ENCODE results near the gene ACSS1. TPM values are rescaled to one million over a fixed set of nuclear protein-coding genes. Genes with fewer than 3 reads are reported as not detected.

ACSS1 gene
- total and polyA plus RNA-seq, 4 donors, result 11.2 to 37.3 (median 31.6) TPM

DNA sequence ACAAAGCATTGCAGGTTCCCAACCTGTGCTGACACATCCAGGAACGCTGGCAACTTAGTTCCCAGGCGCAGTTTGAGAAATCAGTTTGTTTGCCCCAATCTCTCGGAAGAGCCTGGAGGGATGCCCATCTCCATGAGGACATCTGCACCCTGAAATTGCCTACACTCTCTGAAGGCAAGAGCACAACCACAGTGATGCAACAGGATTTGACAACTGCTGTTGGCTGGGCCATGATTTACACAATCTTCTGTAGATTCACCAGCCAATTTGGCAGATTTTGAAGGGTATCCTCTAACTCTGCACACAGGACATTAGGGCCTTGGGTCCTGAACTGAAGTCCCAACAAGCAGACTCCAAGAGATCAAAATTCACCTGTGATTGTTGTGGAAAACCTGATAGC, 68.8 kb downstream of the ACSS1 start:
- WGBS (ENCODE audit: insufficient coverage), result 96% methylated on average over 3 of the region's 3 CpGs
- no peak for DNase-seq (ENCODE audit: low read depth in 4 of 6, low spot score in 6 of 6)

DNA sequence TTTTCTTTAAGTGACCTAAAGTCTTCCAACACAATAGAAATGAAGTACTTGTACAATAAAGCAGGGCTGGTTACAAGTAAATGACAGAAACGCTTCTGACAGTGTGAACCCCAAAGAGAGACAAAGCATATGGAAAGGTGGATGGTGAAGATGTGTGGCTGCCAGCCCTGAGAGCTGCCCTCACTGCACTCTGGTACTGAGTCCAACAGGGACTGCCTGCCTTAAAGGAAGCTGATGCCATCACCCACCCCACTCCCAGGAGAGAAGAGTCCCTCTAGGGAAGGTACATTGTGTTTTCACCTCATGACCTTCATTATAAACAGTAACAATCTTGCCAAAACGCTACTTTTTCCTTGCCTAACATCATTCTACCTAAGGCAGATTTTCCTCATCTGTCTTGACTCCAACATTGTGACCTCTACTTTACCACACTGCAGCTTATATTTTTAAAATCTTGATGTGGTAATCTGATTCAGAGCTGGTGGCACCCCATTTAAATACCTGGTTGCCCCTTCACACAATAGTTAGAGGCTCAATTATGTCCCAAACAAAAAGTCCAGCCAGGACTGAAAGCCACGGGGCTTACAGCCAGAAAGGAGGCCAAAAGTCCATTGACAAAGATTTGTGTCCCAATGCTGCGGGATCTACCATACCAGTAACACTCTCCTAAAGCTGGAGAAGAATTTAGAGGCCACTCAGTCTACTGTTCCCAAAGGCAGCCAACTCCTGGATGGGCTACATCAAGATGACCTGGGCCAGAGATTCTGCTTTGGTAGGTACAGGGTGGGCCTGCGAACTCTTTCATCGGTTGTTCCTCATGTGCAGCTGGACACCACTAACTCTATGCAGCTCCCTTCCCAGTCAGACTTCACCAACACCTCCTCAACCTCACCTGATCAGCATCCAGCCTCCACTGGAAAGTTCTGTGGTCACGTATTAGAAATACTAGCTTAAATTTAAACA, 69.8 kb downstream of the ACSS1 start:
- 85% methylated on average over 5 of the region's 7 CpGs for WGBS (ENCODE audit: insufficient coverage)
- DNase-seq (ENCODE audit: low read depth in 4 of 6, low spot score in 6 of 6), result no peak
- Histone ChIP-seq H3K27me3 (ENCODE audit: control insufficient read depth, insufficient read depth, low read length) (no peaks in the 10 kb centered on the region), H3K9me3 (ENCODE audit: control insufficient read depth, insufficient read depth, low read length) (no peaks in the 10 kb centered on the region), H3K4me3 (ENCODE audit: low read depth, low read length) (no peak overlapping the region), H3K36me3 (ENCODE audit: control insufficient read depth, insufficient read depth, low read length) (peaks cover 4% of the 10 kb centered on the region), H3K27ac (ENCODE audit: low read depth, low read length) (no peak overlapping the region), H3K4me1 (ENCODE audit: control insufficient read depth, insufficient read depth, low read length) (peaks cover 4% of the 10 kb centered on the region)

More for the DNA sequence above, 68.8 kb downstream of the ACSS1 start:
- H3K4me1 ChIP-seq (ENCODE audit: control insufficient read depth, insufficient read depth, low read length), result peaks cover 4% of the 10 kb centered on the region
- no peaks in the 10 kb centered on the region for H3K9me3 ChIP-seq (ENCODE audit: control insufficient read depth, insufficient read depth, low read length)
- H3K27me3 ChIP-seq (ENCODE audit: control insufficient read depth, insufficient read depth, low read length), result no peaks in the 10 kb centered on the region
- H3K27ac ChIP-seq (ENCODE audit: low read depth, low read length), result no peak overlapping the region
- H3K36me3 ChIP-seq (ENCODE audit: control insufficient read depth, insufficient read depth, low read length), result no peaks in the 10 kb centered on the region
- no peak overlapping the region for H3K4me3 ChIP-seq (ENCODE audit: low read depth, low read length)

- Histone ChIP-seq H3K27ac (ENCODE audit: low read depth, low read length) (no peak overlapping the region), H3K36me3 (ENCODE audit: control insufficient read depth, insufficient read depth, low read length) (peaks cover 9% of the 10 kb centered on the region), H3K4me1 (ENCODE audit: control insufficient read depth, insufficient read depth, low read length) (peaks cover 4% of the 10 kb centered on the region), H3K9me3 (ENCODE audit: control insufficient read depth, insufficient read depth, low read length) (no peaks in the 10 kb centered on the region), H3K27me3 (ENCODE audit: control insufficient read depth, insufficient read depth, low read length) (no peaks in the 10 kb centered on the region), H3K4me3 (ENCODE audit: low read depth, low read length) (no peak overlapping the region)
- DNase-seq (ENCODE audit: low read depth in 4 of 6, low spot score in 6 of 6), result no peak
- WGBS (ENCODE audit: insufficient coverage), result no CpG with 5 or more reads among the region's 2 CpGs
These were observed 70.7 kb downstream of the ACSS1 start for GRCh38 chr20:24987244-24987643.

DNA sequence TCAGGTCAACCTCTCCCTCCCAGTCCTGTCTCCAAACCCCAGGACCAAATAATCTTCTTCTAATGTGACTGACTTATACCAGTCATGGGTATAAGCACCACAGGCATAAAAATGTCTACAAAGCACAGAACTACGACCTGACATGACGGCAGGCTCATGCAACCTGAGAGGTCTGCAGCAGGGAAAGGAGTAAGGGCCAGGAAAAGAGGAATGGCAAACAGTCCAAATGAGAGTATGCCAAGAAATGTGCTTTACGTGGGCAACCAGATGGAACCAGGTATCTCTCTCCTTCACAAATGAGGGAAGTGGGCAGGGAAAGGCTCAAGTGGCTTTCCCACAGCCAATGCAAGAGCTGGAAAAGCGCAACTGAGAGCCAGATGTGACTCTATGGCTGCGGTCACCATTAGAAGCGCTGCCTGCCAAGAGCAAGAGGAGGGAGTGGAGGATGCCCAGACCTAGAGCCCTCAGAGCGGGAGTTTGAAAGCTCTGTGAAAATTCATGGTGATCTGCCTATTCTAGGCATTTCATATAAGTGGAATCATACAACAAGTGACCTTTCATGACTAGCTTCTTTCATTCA, 71.4 kb downstream of the ACSS1 start:
- DNase-seq (ENCODE audit: low read depth in 4 of 6, low spot score in 6 of 6), result no peak
- Histone ChIP-seq H3K36me3 (ENCODE audit: control insufficient read depth, insufficient read depth, low read length) (peaks cover 16% of the 10 kb centered on the region), H3K4me1 (ENCODE audit: control insufficient read depth, insufficient read depth, low read length) (no peaks in the 10 kb centered on the region), H3K4me3 (ENCODE audit: low read depth, low read length) (no peak overlapping the region), H3K9me3 (ENCODE audit: control insufficient read depth, insufficient read depth, low read length) (no peaks in the 10 kb centered on the region), H3K27me3 (ENCODE audit: control insufficient read depth, insufficient read depth, low read length) (no peaks in the 10 kb centered on the region), H3K27ac (ENCODE audit: low read depth, low read length) (no peak overlapping the region)
- 88% methylated on average over 7 of the region's 7 CpGs for WGBS (ENCODE audit: insufficient coverage)

DNA sequence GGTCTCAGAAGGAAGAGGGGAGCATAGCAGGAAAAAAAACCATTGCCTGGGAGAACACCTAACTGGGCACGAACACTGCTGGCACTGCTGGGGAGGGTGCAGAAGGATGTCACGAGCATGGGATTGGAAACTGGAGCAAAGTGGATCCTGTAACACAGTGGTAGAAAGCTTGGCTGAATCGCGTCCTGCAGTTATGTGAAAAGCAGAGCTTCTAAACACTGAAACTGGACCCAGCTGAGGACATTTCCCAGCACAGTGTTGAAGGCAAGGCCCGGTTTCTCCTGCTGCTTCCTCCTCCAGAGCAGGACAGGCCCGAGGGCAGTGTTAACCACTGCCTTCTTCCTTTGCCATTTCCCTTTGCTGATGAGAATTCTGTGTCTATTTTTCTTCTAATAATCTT, 72.1 kb downstream of the ACSS1 start:
- Histone ChIP-seq H3K27me3 (ENCODE audit: control insufficient read depth, insufficient read depth, low read length) (no peaks in the 10 kb centered on the region), H3K27ac (ENCODE audit: low read depth, low read length) (no peak overlapping the region), H3K9me3 (ENCODE audit: control insufficient read depth, insufficient read depth, low read length) (no peaks in the 10 kb centered on the region), H3K4me1 (ENCODE audit: control insufficient read depth, insufficient read depth, low read length) (no peaks in the 10 kb centered on the region), H3K4me3 (ENCODE audit: low read depth, low read length) (no peak overlapping the region), H3K36me3 (ENCODE audit: control insufficient read depth, insufficient read depth, low read length) (peaks cover 20% of the 10 kb centered on the region)
- WGBS (ENCODE audit: insufficient coverage), result 68% methylated on average over 6 of the region's 6 CpGs
- no peak for DNase-seq (ENCODE audit: low read depth in 4 of 6, low spot score in 6 of 6)

- Histone ChIP-seq H3K36me3 (ENCODE audit: control insufficient read depth, insufficient read depth, low read length) (peaks cover 27% of the 10 kb centered on the region), H3K4me3 (ENCODE audit: low read depth, low read length) (no peak overlapping the region), H3K27me3 (ENCODE audit: control insufficient read depth, insufficient read depth, low read length) (no peaks in the 10 kb centered on the region), H3K27ac (ENCODE audit: low read depth, low read length) (no peak overlapping the region), H3K4me1 (ENCODE audit: control insufficient read depth, insufficient read depth, low read length) (no peaks in the 10 kb centered on the region), H3K9me3 (ENCODE audit: control insufficient read depth, insufficient read depth, low read length) (no peaks in the 10 kb centered on the region)
- DNase-seq (ENCODE audit: low read depth in 4 of 6, low spot score in 6 of 6), result no peak
- WGBS (ENCODE audit: insufficient coverage), result no CpG with 5 or more reads among the region's 3 CpGs
These were observed 72.8 kb downstream of the ACSS1 start for GRCh38 chr20:24984961-24985640.

DNA sequence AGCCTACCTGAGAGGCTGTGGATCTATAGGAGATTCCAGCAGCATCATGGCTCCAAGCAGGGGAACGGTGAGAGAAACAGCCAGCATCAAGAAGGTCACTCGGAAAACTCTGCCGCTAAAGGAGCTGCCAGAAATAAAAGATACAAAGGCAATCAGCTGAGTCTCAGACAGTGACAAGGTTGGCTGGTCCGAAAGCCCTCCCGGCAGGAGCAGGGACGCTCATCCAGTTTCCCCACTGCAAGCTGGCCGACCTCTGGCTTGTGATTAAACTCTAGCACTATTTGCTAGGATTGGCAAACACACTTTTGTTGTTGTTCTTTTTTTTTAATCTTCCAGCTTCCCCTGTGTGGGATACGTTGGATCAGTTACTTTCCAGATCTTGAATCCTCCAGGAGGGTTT, 74.0 kb downstream of the ACSS1 start:
- DNase-seq (ENCODE audit: low read depth in 4 of 6, low spot score in 6 of 6), result no peak
- H3K27ac ChIP-seq (ENCODE audit: low read depth, low read length), result no peak overlapping the region

DNA sequence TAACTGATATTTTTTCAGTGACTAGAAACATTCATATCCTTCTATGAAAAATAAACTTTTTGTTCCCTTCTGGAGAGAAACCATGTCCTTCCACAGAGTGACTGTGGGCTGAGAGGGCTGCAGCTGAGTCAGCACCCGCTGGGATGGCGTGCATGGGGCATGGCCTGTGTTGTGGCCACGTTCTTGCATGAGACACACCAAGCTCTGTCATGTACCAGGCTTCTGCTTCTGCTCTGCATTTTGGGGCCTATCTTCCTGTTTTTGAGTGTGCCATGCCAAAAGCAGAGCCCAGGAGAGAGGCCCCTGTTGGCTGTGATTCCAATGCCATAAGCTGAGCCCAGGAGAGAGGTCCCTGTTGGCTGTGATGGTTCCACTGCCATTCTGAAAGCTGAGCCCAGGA, 76.1 kb downstream of the ACSS1 start:
- no peak overlapping the region for H3K27ac ChIP-seq (ENCODE audit: low read depth, low read length)
- no peak overlapping the region for H3K4me3 ChIP-seq (ENCODE audit: low read depth, low read length)
- no peaks in the 10 kb centered on the region for H3K4me1 ChIP-seq (ENCODE audit: control insufficient read depth, insufficient read depth, low read length)
- DNase-seq (ENCODE audit: low read depth in 4 of 6, low spot score in 6 of 6), result no peak
- 83% methylated on average over 3 of the region's 3 CpGs for WGBS (ENCODE audit: insufficient coverage)
- peaks cover 41% of the 10 kb centered on the region for H3K36me3 ChIP-seq (ENCODE audit: control insufficient read depth, insufficient read depth, low read length)
- no peaks in the 10 kb centered on the region for H3K27me3 ChIP-seq (ENCODE audit: control insufficient read depth, insufficient read depth, low read length)
- H3K9me3 ChIP-seq (ENCODE audit: control insufficient read depth, insufficient read depth, low read length), result no peaks in the 10 kb centered on the region

More for the DNA sequence above, 74.0 kb downstream of the ACSS1 start:
- H3K4me3 ChIP-seq (ENCODE audit: low read depth, low read length), result no peak overlapping the region
- peaks cover 39% of the 10 kb centered on the region for H3K36me3 ChIP-seq (ENCODE audit: control insufficient read depth, insufficient read depth, low read length)
- 61% methylated on average over 5 of the region's 8 CpGs for whole genome bisulfite sequencing (ENCODE audit: insufficient coverage)
- H3K27me3 ChIP-seq (ENCODE audit: control insufficient read depth, insufficient read depth, low read length), result no peaks in the 10 kb centered on the region
- no peaks in the 10 kb centered on the region for H3K4me1 ChIP-seq (ENCODE audit: control insufficient read depth, insufficient read depth, low read length)
- H3K9me3 ChIP-seq (ENCODE audit: control insufficient read depth, insufficient read depth, low read length), result no peaks in the 10 kb centered on the region

GRCh38 chr20:24981282-24981681, 76.7 kb downstream of the ACSS1 start:
- Histone ChIP-seq H3K27ac (ENCODE audit: low read depth, low read length) (no peak overlapping the region), H3K9me3 (ENCODE audit: control insufficient read depth, insufficient read depth, low read length) (no peaks in the 10 kb centered on the region), H3K27me3 (ENCODE audit: control insufficient read depth, insufficient read depth, low read length) (no peaks in the 10 kb centered on the region), H3K4me3 (ENCODE audit: low read depth, low read length) (no peak overlapping the region), H3K36me3 (ENCODE audit: control insufficient read depth, insufficient read depth, low read length) (peaks cover 41% of the 10 kb centered on the region), H3K4me1 (ENCODE audit: control insufficient read depth, insufficient read depth, low read length) (no peaks in the 10 kb centered on the region)
- no peak for DNase-seq (ENCODE audit: low read depth in 4 of 6, low spot score in 6 of 6)
- 96% methylated on average over 2 of the region's 4 CpGs for WGBS (ENCODE audit: insufficient coverage)
